GM23338 (cell line): ENCODE measurements around the gene UBAC2. TPM values are rescaled to one million over a fixed set of nuclear protein-coding genes. Genes with fewer than 3 reads are reported as not detected.

Experiments used
- ATAC-seq: fragments of 200-7000 bp; cut with Tn5 transposase; 3 replicates; pipeline ENCODE4 v1.9.1; 2020
- DNase-seq: peaks from one replicate; pipeline ENCODE4 v3.0.0-alpha.2; 2015; ENCODE audit warnings: low spot score
- H2AFZ ChIP-seq: fragments of 200-600 bp; sonication (generic); 2 replicates; pipeline ENCODE4 v1.8.0; 2016; ENCODE audit warnings: antibody characterized with exemption, mild to moderate bottlenecking, moderate library complexity
- H3F3A ChIP-seq: fragments of 200-600 bp; sonication (generic); replicated peaks from 2 replicates; pipeline ENCODE4 v1.8.0; 2017; ENCODE audit warnings: antibody characterized with exemption, mixed run types, low read depth
- H3K27ac ChIP-seq: fragments of 200-600 bp; sonication (generic); 2 replicates; pipeline ENCODE4 v1.6.1; 2016; ENCODE audit warnings: low read depth
- H3K27me3 ChIP-seq: fragments of 200-600 bp; sonication (generic); 2 replicates; pipeline ENCODE4 v1.8.0; 2016; ENCODE audit warnings: mild to moderate bottlenecking, mixed run types, moderate library complexity; ENCODE audit not compliant: insufficient read depth
- H3K36me3 ChIP-seq: fragments of 200-600 bp; sonication (generic); 2 replicates; pipeline ENCODE4 v1.8.0; 2016; ENCODE audit warnings: mild to moderate bottlenecking; ENCODE audit not compliant: insufficient read depth
- H3K4me1 ChIP-seq: fragments of 200-600 bp; sonication (generic); 2 replicates; pipeline ENCODE4 v1.8.0; 2016; ENCODE audit warnings: mild to moderate bottlenecking, moderate library complexity; ENCODE audit not compliant: insufficient read depth
- H3K4me2 ChIP-seq: fragments of 200-600 bp; sonication (generic); 2 replicates; pipeline ENCODE4 v1.7.1; 2017; ENCODE audit warnings: mixed run types
- H3K4me3 ChIP-seq: fragments of 200-600 bp; sonication (generic); 2 replicates; pipeline ENCODE4 v1.6.1; 2016; ENCODE audit warnings: mixed run types
- H3K79me2 ChIP-seq: fragments of 200-600 bp; sonication (generic); replicated peaks from 2 replicates; pipeline ENCODE4 v1.8.0; 2017; ENCODE audit warnings: mild to moderate bottlenecking; ENCODE audit not compliant: insufficient read depth
- H3K9me2 ChIP-seq: fragments of 200-600 bp; sonication (generic); 2 replicates; pipeline ENCODE4 v1.8.0; 2017; ENCODE audit not compliant: insufficient read depth
- H4K20me1 ChIP-seq: fragments of 200-600 bp; sonication (generic); replicated peaks from 2 replicates; pipeline ENCODE4 v1.8.0; 2017; ENCODE audit warnings: mild to moderate bottlenecking; ENCODE audit not compliant: insufficient read depth
- H3K27ac Mint-ChIP-seq: 2 replicates; pipeline ENCODE4 v1.8.0; 2020; ENCODE audit warnings: inconsistent platforms, mild to moderate bottlenecking, moderate library complexity, mixed read lengths
- H3K27me3 Mint-ChIP-seq: 3 replicates; pipeline ENCODE4 v1.8.0; 2022; ENCODE audit warnings: low read depth, mild to moderate bottlenecking, moderate library complexity, mixed read lengths, inconsistent platforms; ENCODE audit not compliant: insufficient read depth, poor library complexity
- H3K36me3 Mint-ChIP-seq: 3 replicates; pipeline ENCODE4 v1.8.0; 2021; ENCODE audit warnings: low read depth, mild to moderate bottlenecking, inconsistent platforms, moderate library complexity, mixed read lengths
- H3K4me1 Mint-ChIP-seq: 3 replicates; pipeline ENCODE4 v1.8.0; 2020; ENCODE audit warnings: mild to moderate bottlenecking, inconsistent platforms, mixed read lengths
- H3K4me3 Mint-ChIP-seq: 3 replicates; pipeline ENCODE4 v1.8.0; 2021; ENCODE audit warnings: moderate library complexity, mild to moderate bottlenecking, inconsistent platforms, mixed read lengths
- H3K9me3 Mint-ChIP-seq: 3 replicates; pipeline ENCODE4 v1.8.0; 2020; ENCODE audit warnings: moderate library complexity, mild to moderate bottlenecking, inconsistent platforms, mixed read lengths
- CREB1 ChIP-seq: fragments of 250-450 bp; sonication (Bioruptor Pico); IDR thresholded peaks from 2 replicates; pipeline ENCODE4 v1.5.0; 2020; ENCODE audit warnings: low read depth, mild to moderate bottlenecking, moderate library complexity
- ETS1 ChIP-seq: IDR thresholded peaks from 2 replicates; pipeline ENCODE4 v1.6.1; 2016; ENCODE audit warnings: antibody characterized with exemption
- EZH2 ChIP-seq: fragments of 200-600 bp; sonication (generic); IDR thresholded peaks from one replicate; pipeline ENCODE4 v1.8.0; 2017; ENCODE audit warnings: antibody characterized with exemption, mild to moderate bottlenecking, low read depth; ENCODE audit not compliant: unreplicated experiment
- JUNB ChIP-seq: IDR thresholded peaks from one replicate; pipeline ENCODE4 v1.6.1; 2016; ENCODE audit warnings: antibody characterized with exemption; ENCODE audit not compliant: unreplicated experiment
- NANOG ChIP-seq: IDR thresholded peaks from 2 replicates; pipeline ENCODE4 v1.6.1; 2016; ENCODE audit warnings: antibody characterized with exemption, borderline replicate concordance
- POLR2AphosphoS5 ChIP-seq: IDR thresholded peaks from 2 replicates; pipeline ENCODE4 v1.6.1; 2016; ENCODE audit warnings: antibody characterized with exemption, low read depth
- REST ChIP-seq: IDR thresholded peaks from one replicate; pipeline ENCODE4 v1.6.1; 2018; ENCODE audit warnings: antibody characterized with exemption; ENCODE audit not compliant: unreplicated experiment
- STAT1 ChIP-seq: IDR thresholded peaks from one replicate; pipeline ENCODE4 v1.6.1; 2016; ENCODE audit warnings: antibody characterized with exemption; ENCODE audit not compliant: unreplicated experiment
- ZNF114 ChIP-seq: fragments of 250-450 bp; sonication (Bioruptor Pico); IDR thresholded peaks from 2 replicates; pipeline ENCODE4 v1.5.0; 2020; ENCODE audit warnings: mild to moderate bottlenecking, moderate library complexity
- ZNF331 ChIP-seq: fragments of 250-450 bp; sonication (Bioruptor Pico); IDR thresholded peaks from 2 replicates; pipeline ENCODE4 v1.5.0; 2020; ENCODE audit warnings: low read depth, mild to moderate bottlenecking, moderate library complexity
- polyA plus RNA-seq: library from polyadenylated mRNA; unstranded; fragments of >200 nt; fragmentation: Nextera tagmentation; extraction: Ambion mirVana; gene quantifications from 2 replicates; pipeline ENCODE4 v1.2.1, GENCODE V29; 2016
- total RNA-seq: library from RNA; depleted of rRNA; stranded (reverse); fragments of >200 nt; shearing (Covaris generic); gene quantifications from 2 replicates; pipeline ENCODE4 v1.2.3, GENCODE V29; 2014
- TF ChIP-seq, protein P1 (sequence below), 2 experiments: fragments of 200-600 bp in 1 of 2; sonication (generic) in 1 of 2; conservative IDR thresholded peaks; 2 replicates each; pipeline versions ENCODE4 v1.5.1 to v1.6.1; 2016 to 2017; ENCODE audit warnings: antibody characterized with exemption in 2 of 2, low read depth in 2 of 2, mild to moderate bottlenecking in 2 of 2, moderate library complexity in 1 of 2

Gene UBAC2
- total and polyA plus RNA-seq, 2 experiments from 2014 or later, result 37.9 to 76.9 TPM

DNA sequence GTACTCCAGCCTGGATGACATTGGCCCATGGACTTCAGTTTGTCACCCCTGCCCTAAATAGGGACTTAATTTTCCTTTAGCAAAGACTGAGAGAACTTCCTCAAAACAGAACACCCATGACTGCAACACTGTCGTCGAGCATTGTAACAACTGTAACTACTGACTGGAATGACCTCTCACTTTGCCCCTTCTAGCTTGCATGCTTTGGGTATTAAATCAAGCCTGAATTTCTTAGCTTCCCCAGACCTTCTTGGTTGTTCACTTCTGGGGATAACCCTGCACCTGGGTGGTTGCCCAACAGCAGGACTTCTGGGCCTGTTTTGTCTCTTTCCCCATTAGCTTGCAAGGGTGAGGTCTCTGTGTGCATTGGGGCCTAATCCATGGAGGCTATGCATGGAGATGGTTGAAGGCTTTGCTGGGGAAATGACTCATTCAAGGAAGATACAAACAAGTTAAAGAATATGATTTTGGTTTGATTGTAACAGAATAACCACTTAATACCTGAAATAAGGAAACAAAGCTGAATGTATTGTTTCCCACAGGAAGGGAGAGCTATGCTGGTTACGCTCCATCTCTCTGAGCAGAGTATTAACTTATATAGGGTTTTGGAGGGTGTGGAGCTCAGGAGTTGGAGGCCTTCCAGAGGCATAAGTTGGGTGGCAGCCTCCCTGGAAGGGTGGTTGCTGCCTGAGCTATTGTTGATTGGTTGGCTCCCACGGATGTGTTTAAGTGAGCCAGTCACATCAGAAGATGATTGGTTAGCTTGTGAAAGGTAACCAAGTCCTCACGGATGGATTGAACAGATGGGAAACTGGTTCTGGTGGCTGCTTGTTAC lies 34.7 kb upstream of the UBAC2 start:
- H3K4me3 ChIP-seq, result no peak overlapping the region
- H3F3A ChIP-seq, result no peaks in the 10 kb centered on the region
- TF ChIP-seq STAT1 (no peak), JUNB (no peak), CREB1 (no peak), POLR2AphosphoS5 (no peak), ZNF114 (CRISPR knock-in tag) (no peak), REST (no peak), ZNF331 (no peak), ETS1 (no peak), EZH2 (no peak), NANOG (no peak)
- TF ChIP-seq, protein P1, sequence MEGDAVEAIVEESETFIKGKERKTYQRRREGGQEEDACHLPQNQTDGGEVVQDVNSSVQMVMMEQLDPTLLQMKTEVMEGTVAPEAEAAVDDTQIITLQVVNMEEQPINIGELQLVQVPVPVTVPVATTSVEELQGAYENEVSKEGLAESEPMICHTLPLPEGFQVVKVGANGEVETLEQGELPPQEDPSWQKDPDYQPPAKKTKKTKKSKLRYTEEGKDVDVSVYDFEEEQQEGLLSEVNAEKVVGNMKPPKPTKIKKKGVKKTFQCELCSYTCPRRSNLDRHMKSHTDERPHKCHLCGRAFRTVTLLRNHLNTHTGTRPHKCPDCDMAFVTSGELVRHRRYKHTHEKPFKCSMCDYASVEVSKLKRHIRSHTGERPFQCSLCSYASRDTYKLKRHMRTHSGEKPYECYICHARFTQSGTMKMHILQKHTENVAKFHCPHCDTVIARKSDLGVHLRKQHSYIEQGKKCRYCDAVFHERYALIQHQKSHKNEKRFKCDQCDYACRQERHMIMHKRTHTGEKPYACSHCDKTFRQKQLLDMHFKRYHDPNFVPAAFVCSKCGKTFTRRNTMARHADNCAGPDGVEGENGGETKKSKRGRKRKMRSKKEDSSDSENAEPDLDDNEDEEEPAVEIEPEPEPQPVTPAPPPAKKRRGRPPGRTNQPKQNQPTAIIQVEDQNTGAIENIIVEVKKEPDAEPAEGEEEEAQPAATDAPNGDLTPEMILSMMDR (conservative IDR thresholded peaks at IDR 0.05; ENCODE audit: low read depth in 2 of 2), result no peak
- H3K4me1 ChIP-seq, result no peaks in the 10 kb centered on the region
- H3K79me2 ChIP-seq, result no peaks in the 10 kb centered on the region
- H3K36me3 ChIP-seq, result no peaks in the 10 kb centered on the region
- H2AFZ ChIP-seq, result no peak overlapping the region
- ATAC-seq (no peak), DNase-seq (no peak)
- no peaks in the 10 kb centered on the region for H3K4me1 Mint-ChIP-seq
- H3K36me3 Mint-ChIP-seq, result no peaks in the 10 kb centered on the region
- no peaks in the 10 kb centered on the region for H3K27me3 ChIP-seq
- H3K27me3 Mint-ChIP-seq, result peaks cover 8% of the 10 kb centered on the region
- H3K4me2 ChIP-seq, result no peak overlapping the region
- H3K9me2 ChIP-seq, result no peaks in the 10 kb centered on the region
- no peak overlapping the region for H3K27ac ChIP-seq
- H3K9me3 Mint-ChIP-seq, result peaks cover 5% of the 10 kb centered on the region; the same call in 2 of the 3 replicates
- H3K4me3 Mint-ChIP-seq, result no peak overlapping the region
- no peaks in the 10 kb centered on the region for H4K20me1 ChIP-seq
- H3K27ac Mint-ChIP-seq, result no peak overlapping the region
